ENCODE results near the gene OR4D6.

GRCh38 chr11:59459916-59460315 lies 3.2 kb downstream of the OR4D6 start:
- no peak for TF ChIP-seq CTCF (IDR thresholded peaks at IDR 0.05; ENCODE audit: insufficient read depth, low read depth, low read length)
- no peak for TF ChIP-seq EZH2 (IDR thresholded peaks at IDR 0.05; ENCODE audit: insufficient read depth, low read length)
